Right lobe of liver (tissue), 6 donors: ENCODE results near the gene TRABD2B. TPM values are rescaled to one million over a fixed set of nuclear protein-coding genes. Genes with fewer than 3 reads are reported as not detected.

ENCODE experiments used
- ATAC-seq, 4 donors: fragments of 200-7000 bp; cut with Tn5 transposase; one replicate each; pipeline ENCODE4 v1.9.1; 2020; ENCODE audit warnings: mild to moderate bottlenecking in 4 of 4, moderate library complexity in 4 of 4
- DNase-seq, 3 donors: peaks; one replicate each; pipeline ENCODE4 v3.0.0-alpha.2; 2020
- H3K27ac ChIP-seq, 3 donors: fragments of 200-600 bp; one replicate each; pipeline ENCODE4 v1.8.0; 2022
- H3K27me3 ChIP-seq, 2 donors: fragments of 200-600 bp; one replicate each; pipeline ENCODE4 v1.8.0; 2022
- H3K36me3 ChIP-seq, 4 donors: fragments of 200-600 bp; sonication (generic) in 1 of 4; one replicate each; pipeline versions ENCODE4 v1.5.1 to v1.8.0; 2017 to 2022; ENCODE audit warnings: control low read depth in 1 of 4
- H3K4me1 ChIP-seq, 4 donors: fragments of 200-600 bp; sonication (generic) in 1 of 4; one replicate each; pipeline versions ENCODE4 v1.5.1 to v1.8.0; 2017 to 2022; ENCODE audit warnings: control low read depth in 1 of 4
- H3K4me3 ChIP-seq, 3 donors: fragments of 200-600 bp; one replicate each; pipeline ENCODE4 v1.8.0; 2022
- H3K9me3 ChIP-seq, 4 donors: fragments of 200-600 bp; sonication (generic) in 1 of 4; one replicate each; pipeline versions ENCODE4 v1.5.1 to v1.8.0; 2017 to 2022; ENCODE audit warnings: control low read depth in 1 of 4
- POLR2A ChIP-seq: fragments of 450-650 bp; IDR thresholded peaks from one replicate; pipeline ENCODE4 v1.6.1; 2017; ENCODE audit warnings: antibody characterized with exemption, mild to moderate bottlenecking
- WGBS: methylation state at CpG from one replicate; pipeline ENCODE4 v1.1.6; 2018; ENCODE audit warnings: low coverage, low lambda C conversion rate; ENCODE audit not compliant: insufficient coverage; ENCODE audit errors: missing lambda C conversion rate; 5-methylcytosine and 5-hydroxymethylcytosine counted together
- intact Hi-C, 2 donors: fragments of 100-400 bp; cut with DNase I; formaldehyde crosslinking; loops; one replicate each; pipeline versions ENCODE4 v1.11.2 to v1.14.1; 2022
- total RNA-seq, 6 experiments: library from RNA; depleted of rRNA in 2 of 6; stranded (reverse); fragments of >200 nt in 2 of 6; fragmentation: NEBNext Ultra II Directional in 3 of 6; extraction: Animal tissue kit (Norgen Biotek cat#: 25700) in 3 of 6; gene quantifications; one replicate each; pipeline versions ENCODE4 v1.1.0 to v1.2.4, GENCODE V29; 2016 to 2023
- TF ChIP-seq, protein P1 (sequence below), 4 donors: fragments of 200-600 bp in 3 of 4; fragments of 450-650 bp in 1 of 4; IDR thresholded peaks; one replicate each; pipeline versions ENCODE4 v1.5.1 to v1.8.0; 2016 to 2022; ENCODE audit warnings: antibody characterized with exemption in 4 of 4, mild to moderate bottlenecking in 2 of 4
- donor health status: DM: no; HTN: yes; CAD: no.
- donor health status: DM: no; HTN: no; CAD: no.
- donor health status: DM: no; HTN: no; CAD: no.
- donor health status: DM: no; HTN: yes; CAD: no.
- donor health status: DM: no; HTN: yes; CAD: no.

The TRABD2B gene
- total RNA-seq, 6 experiments from 2014 or later, result 0.55 to 9.5 (median 1.8) TPM

DNA sequence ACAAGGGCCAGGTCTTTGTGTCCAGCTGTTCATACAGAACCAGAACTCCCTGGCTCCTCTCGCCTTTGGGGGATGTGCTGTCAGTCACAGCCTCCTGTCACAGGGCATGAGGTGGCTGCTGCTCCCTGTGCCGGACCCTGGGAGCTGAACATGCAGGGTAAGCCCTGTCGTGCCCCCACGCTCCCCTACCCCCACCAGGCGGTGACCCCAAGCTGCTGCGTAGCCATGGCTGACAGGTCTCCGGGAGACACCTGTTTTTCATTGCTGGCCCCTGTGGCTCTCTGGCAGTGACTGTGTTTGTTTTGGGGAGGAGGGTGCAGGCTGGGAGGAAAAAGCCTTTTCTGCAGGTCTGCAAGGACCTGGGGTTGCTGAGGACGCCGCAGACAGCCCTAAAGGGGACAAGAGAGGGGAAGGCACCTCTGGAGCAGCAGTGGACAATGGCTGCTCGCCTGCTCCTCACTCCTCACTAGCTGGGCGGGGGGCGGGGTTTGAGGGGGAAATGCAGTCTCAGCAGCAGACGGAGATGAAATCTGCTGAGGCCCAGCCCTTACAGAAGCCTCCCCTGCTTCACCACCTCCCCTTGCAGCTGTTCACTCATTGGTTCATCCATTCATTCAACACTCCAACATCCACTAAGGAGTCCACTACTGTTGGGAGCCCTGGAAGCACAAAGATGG, 81.4 kb downstream of the TRABD2B start:
- Histone ChIP-seq H3K9me3 (no peaks in the 10 kb centered on the region), H3K27ac (no peak overlapping the region), H3K27me3 (no peaks in the 10 kb centered on the region), H3K4me3 (no peak overlapping the region), H3K36me3 (no peaks in the 10 kb centered on the region), H3K4me1 (peaks cover 0 to 46% (median 20%) of the 10 kb centered on the region in 4 donors)
- intact Hi-C loops, result no loop called here
- no peak for ATAC-seq
- 82% methylated on average over 2 of the region's 13 CpGs for WGBS
- TF ChIP-seq, protein P1, sequence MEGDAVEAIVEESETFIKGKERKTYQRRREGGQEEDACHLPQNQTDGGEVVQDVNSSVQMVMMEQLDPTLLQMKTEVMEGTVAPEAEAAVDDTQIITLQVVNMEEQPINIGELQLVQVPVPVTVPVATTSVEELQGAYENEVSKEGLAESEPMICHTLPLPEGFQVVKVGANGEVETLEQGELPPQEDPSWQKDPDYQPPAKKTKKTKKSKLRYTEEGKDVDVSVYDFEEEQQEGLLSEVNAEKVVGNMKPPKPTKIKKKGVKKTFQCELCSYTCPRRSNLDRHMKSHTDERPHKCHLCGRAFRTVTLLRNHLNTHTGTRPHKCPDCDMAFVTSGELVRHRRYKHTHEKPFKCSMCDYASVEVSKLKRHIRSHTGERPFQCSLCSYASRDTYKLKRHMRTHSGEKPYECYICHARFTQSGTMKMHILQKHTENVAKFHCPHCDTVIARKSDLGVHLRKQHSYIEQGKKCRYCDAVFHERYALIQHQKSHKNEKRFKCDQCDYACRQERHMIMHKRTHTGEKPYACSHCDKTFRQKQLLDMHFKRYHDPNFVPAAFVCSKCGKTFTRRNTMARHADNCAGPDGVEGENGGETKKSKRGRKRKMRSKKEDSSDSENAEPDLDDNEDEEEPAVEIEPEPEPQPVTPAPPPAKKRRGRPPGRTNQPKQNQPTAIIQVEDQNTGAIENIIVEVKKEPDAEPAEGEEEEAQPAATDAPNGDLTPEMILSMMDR (IDR thresholded peaks at IDR 0.05), result no peak
- TF ChIP-seq POLR2A, result no peak
- DNase-seq, result no peak

- H3K36me3 ChIP-seq, result no peaks in the 10 kb centered on the region
- intact Hi-C loops, result no loop called here
- DNase-seq, result no peak
- H3K4me1 ChIP-seq, result peaks cover 0 to 41% (median 18%) of the 10 kb centered on the region in 4 donors
- no peaks in the 10 kb centered on the region for H3K27me3 ChIP-seq
- H3K4me3 ChIP-seq, result no peak overlapping the region
- no peak for TF ChIP-seq POLR2A
- TF ChIP-seq, protein P1 (IDR thresholded peaks at IDR 0.05), result no peak
- 89% methylated on average over 3 of the region's 8 CpGs for WGBS
- no peak overlapping the region for H3K27ac ChIP-seq
- ATAC-seq, result no peak
- no peaks in the 10 kb centered on the region for H3K9me3 ChIP-seq
These were observed 82.1 kb downstream of the TRABD2B start for GRCh38 chr1:47914952-47915676.

- Histone ChIP-seq H3K27me3 (no peaks in the 10 kb centered on the region), H3K36me3 (no peaks in the 10 kb centered on the region), H3K9me3 (no peaks in the 10 kb centered on the region), H3K4me1 (peaks cover 0 to 36% (median 14%) of the 10 kb centered on the region in 4 donors), H3K27ac (peak overlapping the region in 2 of 3 donors; percentile 16 to 27), H3K4me3 (no peak overlapping the region)
- ATAC-seq (peak; percentile 3 to 35 (median 27)), DNase-seq (no peak)
- TF ChIP-seq, protein P1 (IDR thresholded peaks at IDR 0.05), result no peak
- no peak for TF ChIP-seq POLR2A
- 26% methylated on average over 8 of the region's 13 CpGs for WGBS
- intact Hi-C loops, result no loop called here
These were observed 82.8 kb downstream of the TRABD2B start for GRCh38 chr1:47914218-47914938.

GRCh38 chr1:47913225-47913823, 83.9 kb downstream of the TRABD2B start:
- DNase-seq, result peak in 1 of 3 donors; percentile 62
- Histone ChIP-seq H3K27me3 (no peaks in the 10 kb centered on the region), H3K4me3 (no peak overlapping the region), H3K36me3 (no peaks in the 10 kb centered on the region), H3K4me1 (peaks cover 0 to 25% (median 10%) of the 10 kb centered on the region in 4 donors), H3K9me3 (no peaks in the 10 kb centered on the region), H3K27ac (peak overlapping the region; percentile 16 to 30 (median 27))
- ATAC-seq, result peak; percentile 82 to 88 (median 84)
- TF ChIP-seq, protein P1 (IDR thresholded peaks at IDR 0.05), result no peak
- TF ChIP-seq POLR2A, result no peak
- intact Hi-C loops, result no loop called here
- 52% methylated on average over 7 of the region's 10 CpGs for WGBS
